Measurements from ENCODE around the gene THTPA. TPM values are rescaled to one million over a fixed set of nuclear protein-coding genes. Genes with fewer than 3 reads are reported as not detected.

Gene THTPA
- total RNA-seq: 25.5 and 26.2 TPM in 2 replicates

DNA sequence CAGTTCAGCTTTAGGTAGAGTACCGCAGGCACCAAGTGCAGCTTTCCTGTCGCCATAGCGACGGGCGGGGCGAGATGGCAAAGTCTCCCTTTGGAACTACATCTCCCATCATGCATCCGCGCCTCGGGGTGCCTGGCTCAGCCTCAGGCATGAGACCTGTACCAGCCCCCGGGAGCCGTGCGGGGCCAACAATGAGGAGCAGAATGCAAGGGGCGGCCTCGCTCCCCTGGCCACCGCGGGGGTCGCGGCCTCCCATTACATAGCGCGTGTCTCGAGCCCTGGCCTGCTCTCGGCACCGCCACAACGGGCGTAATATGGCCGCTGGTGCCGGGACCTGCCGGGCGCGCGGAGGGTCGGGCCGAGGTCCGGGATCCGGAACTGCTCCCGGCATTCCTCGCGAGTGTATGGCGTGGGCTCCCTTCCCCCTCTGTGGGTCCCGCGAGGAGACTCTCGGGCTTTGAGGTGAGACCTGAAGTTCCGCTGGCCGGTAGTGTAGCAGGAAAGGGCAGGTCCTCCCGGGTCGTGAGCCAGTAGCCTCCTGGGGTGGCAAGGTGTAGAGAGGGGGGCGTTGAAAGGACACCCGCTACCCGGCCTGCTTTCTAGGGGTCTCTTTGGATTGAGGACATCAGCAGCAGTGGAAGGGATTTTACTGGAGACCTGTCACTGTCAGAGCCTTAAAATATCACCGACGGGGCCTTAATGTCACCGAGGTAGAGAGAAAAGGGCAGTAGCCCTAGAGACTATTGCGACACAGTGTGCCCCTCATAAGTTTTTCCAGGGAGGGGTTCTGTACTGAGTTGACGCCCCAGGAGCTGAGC is at the start of gene THTPA:
TSS of gene THTPA (plus strand) at position 390 of the 818 bp plus-strand sequence. CDS start 487 bp downstream, outside the sequence.

GRCh38 chr14:23551266-23552028 is 4.6 kb upstream of the THTPA start, which contains the start of gene ZFHX2:
TSS of gene ZFHX2 (minus strand) at chr14:23551765. CDS start at chr14:23535325, 16,440 bp downstream.

DNA sequence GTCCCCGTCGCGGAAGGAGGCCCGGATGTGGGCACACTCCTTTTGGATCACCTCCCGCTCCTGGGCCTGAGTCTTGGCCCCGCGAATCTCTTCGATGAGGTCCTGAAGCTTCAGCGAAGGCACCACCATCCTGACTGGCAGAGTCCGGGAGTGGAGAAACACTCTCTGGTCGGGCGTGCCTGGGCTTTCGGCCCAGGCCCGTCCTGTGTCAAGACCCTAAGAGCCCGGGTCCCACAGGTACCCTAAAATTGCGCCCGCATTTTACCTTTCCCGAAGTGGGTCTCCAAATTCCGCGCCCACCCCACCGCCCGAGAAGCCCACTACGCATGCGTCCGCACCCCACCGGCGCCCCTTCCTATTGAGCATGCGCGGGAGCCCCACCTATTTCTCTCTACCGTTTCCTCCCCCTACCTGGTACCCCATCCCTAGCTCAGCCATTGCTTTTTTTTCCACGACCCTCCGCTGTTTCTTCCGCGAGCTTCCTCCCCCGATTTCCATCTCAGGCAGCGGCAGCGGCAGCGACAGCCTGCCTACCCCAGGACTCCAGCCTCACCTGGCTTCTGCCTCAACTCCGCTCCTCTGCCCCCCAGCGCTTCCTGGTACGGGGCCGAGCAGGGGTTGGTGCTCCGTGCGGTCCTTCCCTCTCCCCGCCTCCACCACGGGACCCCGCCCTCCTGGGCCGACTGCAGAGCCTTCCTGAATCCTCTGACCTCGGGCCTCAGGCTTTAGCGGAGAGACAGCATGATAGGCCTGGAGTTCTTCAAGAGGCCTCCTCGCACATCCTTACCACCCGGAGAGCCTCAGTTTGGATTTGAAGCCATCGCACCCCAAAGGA is 11.3 kb downstream of the THTPA start, which contains the start of gene AP1G2:
TSS of gene AP1G2 (minus strand) at position 606 of the 835 bp plus-strand sequence. CDS start at position 129, 477 bp downstream.

GRCh38 chr14:23578560-23579310 is 22.7 kb downstream of the THTPA start, which contains the start of gene JPH4:
TSS of gene JPH4 (minus strand) at chr14:23578790. CDS start at chr14:23577453, 1,337 bp downstream.

Other genes with a start within 250 kb of the THTPA start
- 31.4 and 31.5 TPM in 2 replicates for gene BCL2L2, start 249.4 kb upstream of the THTPA start, total RNA-seq
- 59.7 and 77.2 TPM in 2 replicates for gene PABPN1, start 234.8 kb upstream of the THTPA start, total RNA-seq
- 31.1 and 46.3 TPM in 2 replicates for gene SLC22A17, start 203.4 kb upstream of the THTPA start, total RNA-seq
- 4.7 and 15.0 TPM in 2 replicates for gene EFS, start 191.1 kb upstream of the THTPA start, total RNA-seq
- not detected in 2 replicates for gene IL25, start 183.5 kb upstream of the THTPA start, total RNA-seq
- 0.17 and 0.65 TPM in 2 replicates for gene CMTM5, start 179.2 kb upstream of the THTPA start, total RNA-seq
- not detected in 2 replicates for gene MYH6, start 148.0 kb upstream of the THTPA start, total RNA-seq
- not detected in 2 replicates for gene MYH7, start 120.6 kb upstream of the THTPA start, total RNA-seq
- 28.5 and 31.1 TPM in 2 replicates for gene NGDN, start 86.6 kb upstream of the THTPA start, total RNA-seq
- gene ZFHX2, start 4.5 kb upstream of the THTPA start, total RNA-seq: 0.52 and 0.83 TPM in 2 replicates
- 10.2 and 10.6 TPM in 2 replicates for gene AP1G2, start 11.5 kb downstream of the THTPA start, total RNA-seq
- gene JPH4, start 22.5 kb downstream of the THTPA start, total RNA-seq: not detected in 2 replicates
- gene DHRS2, start 80.1 kb downstream of the THTPA start, total RNA-seq: not detected in 2 replicates